DMS79 (cell line): ENCODE data around the gene APOBEC3F.
"Not testable (repeated sequence)": the region's sequence is repeated elsewhere in the genome, so short reads cannot be mapped to it uniquely, and the experiment has no call there.

Source experiments
- DNase-seq: peaks from one replicate; lab custom pipeline; 2025; lab: John Stamatoyannopoulos, UW

Gene APOBEC3F

DNA sequence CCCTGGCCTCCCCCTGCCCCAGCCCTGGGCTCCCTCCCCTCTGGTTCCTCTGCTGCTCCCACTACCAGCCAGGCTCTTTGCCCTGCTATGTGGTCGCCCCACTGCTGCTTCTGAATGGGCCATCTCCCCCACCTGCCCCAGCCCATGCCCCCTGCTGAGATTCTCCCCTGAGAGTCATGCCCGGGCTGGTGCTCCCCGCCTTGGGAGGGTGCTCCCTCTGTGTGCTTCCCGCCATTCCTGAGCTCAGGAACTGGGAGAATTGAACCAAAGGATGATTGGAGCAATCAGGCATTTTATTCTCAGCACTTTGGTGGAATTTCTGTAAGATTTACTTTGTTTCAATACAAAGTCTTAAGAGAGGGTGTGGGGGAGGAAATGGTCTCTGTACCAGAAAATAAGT is 12.9 kb upstream of the APOBEC3F start:
- no peak for DNase-seq

DNA sequence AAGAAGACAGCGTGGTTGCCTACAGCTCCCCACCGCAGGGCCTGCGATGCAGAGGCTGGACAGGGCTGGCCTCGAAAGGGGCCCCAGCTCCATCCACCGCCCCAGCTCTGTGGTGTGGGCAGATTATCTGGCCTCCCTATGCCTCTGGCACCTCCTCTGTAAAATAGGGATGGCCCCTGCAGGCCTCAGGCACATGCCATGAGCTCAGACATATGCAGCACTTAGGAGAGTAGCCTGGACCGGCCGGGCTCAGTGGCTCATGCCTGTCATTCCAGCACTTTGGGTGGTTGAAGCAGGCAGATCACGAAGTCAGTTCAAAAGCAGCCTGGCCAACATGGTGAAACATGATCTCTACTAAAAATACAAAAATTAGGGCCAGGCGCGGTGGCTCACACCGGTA is 12.4 kb upstream of the APOBEC3F start:
- DNase-seq, result no peak

DNA sequence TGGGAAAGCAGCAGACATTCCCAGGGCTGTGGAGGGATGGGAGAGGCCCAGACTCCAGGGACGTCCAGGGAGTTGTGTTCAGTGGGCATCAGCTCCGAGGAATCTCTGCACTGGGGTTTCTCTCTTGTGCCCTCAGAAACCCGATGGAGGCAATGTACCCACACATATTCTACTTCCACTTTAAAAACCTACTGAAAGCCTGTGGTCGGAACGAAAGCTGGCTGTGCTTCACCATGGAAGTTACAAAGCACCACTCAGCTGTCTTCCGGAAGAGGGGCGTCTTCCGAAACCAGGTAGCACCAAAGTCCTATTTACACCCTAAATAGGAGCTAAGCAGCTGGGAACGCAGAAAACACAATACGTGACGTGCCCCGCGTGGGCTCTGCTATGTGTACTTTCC is 11.4 kb upstream of the APOBEC3F start:
- no peak for DNase-seq

DNA sequence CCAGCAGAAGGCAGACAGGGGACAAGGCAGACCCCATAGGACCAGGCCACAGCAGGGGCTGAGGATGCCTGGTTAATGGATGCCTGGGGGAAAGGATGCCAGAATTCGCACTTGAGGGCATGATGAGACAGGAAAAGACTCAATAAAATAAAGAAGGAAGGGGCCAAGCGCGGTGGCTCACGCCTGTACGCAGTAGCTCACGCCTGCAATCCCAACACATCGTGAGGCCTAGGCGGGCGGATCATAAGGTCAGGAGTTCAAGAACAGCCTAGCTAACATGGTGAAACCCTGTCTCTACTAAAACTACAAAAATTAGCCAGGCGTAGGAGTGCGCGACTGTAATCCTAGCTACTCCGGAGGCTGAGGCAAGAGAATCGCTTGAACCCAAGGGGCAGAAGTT is 10.0 kb upstream of the APOBEC3F start:
- DNase-seq, result no peak

DNA sequence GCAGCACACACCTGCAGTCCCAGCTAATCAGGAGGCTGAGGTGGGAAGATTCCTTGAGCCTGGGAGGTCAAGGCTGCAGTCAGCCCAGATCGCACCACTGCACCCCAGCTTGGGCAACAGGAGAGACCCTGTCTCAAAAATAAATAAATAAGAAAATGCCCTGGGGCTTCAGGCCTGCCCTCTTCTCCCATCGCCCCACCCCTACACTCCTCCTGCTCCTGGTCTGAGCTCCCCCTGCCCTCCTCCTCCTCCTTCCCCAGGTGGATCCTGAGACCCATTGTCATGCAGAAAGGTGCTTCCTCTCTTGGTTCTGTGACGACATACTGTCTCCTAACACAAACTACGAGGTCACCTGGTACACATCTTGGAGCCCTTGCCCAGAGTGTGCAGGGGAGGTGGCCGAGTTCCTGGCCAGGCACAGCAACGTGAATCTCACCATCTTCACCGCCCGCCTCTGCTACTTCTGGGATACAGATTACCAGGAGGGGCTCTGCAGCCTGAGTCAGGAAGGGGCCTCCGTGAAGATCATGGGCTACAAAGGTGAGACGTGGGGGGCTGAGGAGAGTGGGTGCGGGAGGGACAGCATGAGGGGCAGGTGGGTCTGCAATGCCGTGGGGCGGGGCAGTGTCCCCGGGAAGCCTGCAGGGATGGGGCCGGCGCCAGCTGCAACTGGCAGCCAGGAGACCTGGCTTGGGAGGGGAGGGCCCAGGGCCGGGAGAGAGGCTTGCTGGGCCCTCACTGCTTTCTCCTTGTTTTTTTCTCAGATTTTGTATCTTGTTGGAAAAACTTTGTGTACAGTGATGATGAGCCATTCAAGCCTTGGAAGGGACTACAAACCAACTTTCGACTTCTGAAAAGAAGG is 9.0 kb upstream of the APOBEC3F start:
- DNase-seq, result not testable (repeated sequence)

DNA sequence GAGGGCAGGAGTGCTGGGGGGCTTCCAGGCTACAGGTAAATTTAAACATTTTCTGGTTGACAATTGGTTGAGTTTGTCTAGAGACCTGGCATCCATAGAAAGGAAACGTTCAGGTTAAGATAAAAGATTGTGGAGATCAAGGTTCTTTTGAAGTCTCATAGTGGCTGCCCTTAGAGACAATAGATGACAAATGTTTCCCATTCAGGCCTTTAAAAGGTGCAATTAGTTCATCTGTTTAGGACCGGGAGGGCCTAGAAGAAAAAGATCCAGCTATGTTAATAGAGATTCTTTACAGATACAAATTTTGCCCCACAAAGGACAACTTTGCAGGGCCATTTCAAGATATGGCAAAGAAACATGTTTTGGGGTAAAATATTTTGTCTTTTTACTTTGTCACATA is 3.6 kb upstream of the APOBEC3F start:
- DNase-seq, result not testable (repeated sequence)

DNA sequence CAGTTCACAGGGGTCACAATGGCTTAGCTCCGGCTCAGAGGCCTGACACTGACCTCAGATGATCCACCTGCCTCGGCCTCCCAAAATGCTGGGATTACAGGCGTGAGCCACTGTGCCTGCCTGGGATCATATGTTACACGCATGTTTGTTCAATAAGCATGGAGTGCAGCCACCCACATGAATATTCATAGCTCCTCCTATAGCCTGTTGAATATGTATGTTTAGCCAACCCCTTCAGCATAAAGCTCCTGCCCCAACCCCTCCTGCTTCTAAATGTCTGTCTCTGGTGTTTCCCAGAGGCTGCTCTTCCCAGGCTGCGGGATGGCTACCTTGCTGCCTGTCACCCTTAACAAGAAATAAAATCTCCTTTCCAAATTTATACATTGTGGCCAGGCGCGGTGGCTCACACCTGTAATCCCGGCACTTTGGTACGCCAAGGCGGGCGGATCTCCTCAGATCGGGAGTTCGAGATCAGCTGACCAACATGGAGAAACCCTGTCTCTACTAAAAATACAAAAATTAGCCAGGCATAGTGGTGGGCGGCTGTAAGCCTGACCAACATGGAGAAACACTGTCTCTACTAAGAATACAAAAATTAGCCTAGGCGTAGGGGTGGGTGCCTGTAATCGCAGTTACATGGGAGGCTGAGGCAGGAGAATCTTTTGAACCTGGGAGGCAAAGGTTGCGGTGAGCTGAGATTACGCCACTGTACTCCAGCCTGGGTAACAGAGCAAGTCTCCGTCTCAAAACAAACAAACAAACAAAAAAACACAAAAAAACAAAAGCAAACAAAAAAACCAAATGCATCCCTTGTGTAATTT is 1.1 kb upstream of the APOBEC3F start:
- no peak for DNase-seq

DNA sequence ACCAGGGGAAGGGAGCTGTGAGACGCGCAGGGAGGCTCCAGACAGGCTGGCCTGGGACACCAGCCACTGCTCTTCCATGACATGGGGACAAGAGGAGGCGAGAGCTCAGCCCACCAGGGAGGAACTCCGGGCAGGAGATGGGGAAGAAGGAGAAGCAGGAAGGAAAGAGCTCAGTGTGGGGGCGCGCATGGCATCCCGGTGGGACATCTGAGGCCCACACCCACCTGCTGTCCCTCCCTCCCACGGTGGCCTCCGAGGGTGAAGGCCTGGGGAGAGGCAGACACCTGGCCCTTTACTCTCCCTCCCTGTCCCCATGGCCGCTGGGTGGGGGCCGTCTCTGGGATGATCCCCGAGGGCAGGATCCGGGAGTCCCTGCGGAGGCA is 518 bp upstream of the APOBEC3F start:
- not testable (repeated sequence) for DNase-seq

DNA sequence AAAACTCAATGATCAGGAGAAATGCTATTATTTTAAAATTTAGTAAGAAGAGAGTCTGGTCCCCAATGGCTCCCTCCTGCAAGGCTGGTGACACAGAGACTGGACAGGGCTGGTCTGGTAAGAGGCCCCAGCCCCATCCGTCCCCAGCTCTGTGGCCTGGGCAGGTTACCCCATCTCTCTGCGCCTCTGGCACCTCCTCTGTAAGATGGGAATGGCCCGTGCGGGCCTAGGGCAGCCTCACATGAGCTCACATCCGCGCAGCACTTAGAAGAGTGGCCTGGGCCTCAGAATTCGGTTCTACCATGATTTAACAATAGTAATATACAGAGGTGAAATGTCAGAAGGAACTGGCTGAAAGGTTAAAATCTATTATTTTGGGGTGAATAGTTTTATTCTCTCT is 1.2 kb downstream of the APOBEC3F start:
- DNase-seq, result no peak

DNA sequence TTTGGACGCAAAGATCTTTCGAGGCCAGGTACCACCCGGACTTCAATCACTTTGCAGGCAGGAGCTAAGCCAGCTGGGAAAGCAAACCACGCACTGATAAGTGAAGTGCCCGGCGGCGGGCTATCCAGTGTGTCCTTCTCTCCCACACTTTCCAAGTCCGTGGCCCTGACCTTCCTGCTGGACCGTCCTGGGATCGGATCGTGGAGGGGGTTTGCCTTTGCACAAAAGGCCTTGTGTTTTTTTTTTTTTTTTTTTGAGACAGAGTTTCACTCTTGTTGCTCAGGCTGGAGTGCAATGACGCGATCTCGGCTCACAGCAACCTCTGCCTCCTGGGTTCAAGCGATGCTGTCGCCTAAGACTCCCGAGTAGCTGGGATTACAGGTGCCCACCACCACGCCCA is 2.4 kb downstream of the APOBEC3F start:
- not testable (repeated sequence) for DNase-seq

DNA sequence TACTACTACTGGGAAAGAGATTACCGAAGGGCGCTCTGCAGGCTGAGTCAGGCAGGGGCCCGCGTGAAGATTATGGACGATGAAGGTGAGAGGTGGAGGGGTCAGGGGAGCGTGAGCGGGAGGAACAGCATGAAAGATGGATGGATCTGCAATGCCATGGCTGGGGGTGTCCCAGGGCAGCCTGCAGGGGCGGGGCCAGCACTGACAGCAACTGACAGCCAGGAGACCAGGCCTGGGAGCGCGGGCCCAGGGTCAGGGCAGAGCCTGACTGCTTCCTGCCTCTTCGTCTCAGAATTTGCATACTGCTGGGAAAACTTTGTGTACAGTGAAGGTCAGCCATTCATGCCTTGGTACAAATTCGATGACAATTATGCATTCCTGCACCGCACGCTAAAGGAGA is 4.5 kb downstream of the APOBEC3F start:
- DNase-seq, result not testable (repeated sequence)

DNA sequence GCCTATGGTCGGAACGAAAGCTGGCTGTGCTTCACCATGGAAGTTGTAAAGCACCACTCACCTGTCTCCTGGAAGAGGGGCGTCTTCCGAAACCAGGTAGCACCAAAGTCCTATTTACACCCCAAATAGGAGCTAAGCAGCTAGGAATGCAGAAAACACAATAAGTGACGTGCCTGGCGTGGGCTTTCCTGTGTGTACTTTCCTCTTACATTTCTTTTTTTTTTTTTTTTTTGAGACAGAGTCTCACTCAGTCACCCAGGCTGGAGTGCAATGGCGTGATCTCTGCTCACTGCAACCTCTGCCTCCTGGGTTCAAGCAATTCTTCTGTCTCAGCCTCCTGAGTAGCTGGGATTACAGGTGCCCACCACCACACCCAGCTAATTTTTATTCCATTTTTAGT is 8.8 kb downstream of the APOBEC3F start:
- DNase-seq, result not testable (repeated sequence)

DNA sequence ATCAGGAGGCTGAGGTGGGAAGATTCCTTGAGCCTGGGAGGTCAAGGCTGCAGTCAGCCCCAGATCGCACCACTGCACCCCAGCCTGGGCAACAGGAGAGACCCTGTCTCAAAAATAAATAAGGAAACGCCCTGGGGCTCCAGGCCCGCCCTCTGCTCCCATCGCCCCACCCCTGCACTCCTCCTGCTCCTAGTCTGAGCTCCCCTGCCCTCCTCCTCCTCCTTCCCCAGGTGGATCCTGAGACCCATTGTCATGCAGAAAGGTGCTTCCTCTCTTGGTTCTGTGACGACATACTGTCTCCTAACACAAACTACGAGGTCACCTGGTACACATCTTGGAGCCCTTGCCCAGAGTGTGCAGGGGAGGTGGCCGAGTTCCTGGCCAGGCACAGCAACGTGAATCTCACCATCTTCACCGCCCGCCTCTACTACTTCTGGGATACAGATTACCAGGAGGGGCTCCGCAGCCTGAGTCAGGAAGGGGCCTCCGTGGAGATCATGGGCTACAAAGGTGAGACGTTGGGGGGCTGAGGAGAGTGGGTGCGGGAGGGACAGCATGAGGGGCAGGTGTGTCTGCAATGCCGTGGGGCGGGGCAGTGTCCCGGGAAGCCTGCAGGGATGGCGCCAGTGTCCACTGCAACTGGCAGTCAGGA is 11.3 kb downstream of the APOBEC3F start:
- DNase-seq, result not testable (repeated sequence)

DNA sequence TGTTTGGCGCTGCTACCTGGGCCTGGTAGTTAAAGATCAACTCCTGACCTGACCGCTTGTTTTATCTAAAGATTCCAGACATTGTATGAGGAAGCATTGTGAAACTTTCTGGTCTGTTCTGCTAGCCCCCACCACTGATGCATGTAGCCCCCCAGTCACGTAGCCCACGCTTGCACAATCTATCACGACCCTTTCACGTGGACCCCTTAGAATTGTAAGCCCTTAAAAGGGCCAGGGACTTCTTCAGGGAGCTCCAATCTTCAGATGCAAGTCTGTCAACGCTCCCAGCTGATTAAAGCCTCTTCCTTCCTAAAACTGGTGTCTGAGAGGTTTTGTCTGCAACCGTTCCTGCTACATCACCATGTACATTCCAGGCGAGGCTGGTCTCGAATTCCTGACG is 15.0 kb downstream of the APOBEC3F start:
- DNase-seq, result no peak

DNA sequence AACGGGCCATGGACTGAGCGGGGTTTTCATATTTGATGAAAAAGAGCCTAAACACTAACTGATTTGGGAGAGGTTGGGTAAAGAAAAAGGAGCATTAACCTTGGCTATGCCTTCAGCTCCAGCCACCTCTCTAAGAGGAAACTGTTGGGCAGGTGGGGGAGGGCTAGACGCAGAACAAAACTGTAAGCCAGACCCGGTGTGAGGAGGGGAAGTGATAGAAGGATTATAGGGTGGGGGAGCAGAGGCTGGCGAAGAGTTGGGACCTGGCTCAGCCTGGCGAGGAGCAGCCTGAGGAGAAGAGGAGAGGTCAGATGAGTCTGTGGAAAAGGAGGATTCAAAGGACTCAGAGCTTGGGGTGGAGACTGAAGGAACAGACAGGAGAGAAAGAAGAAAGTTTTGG is 20.6 kb downstream of the APOBEC3F start:
- not testable (repeated sequence) for DNase-seq

DNA sequence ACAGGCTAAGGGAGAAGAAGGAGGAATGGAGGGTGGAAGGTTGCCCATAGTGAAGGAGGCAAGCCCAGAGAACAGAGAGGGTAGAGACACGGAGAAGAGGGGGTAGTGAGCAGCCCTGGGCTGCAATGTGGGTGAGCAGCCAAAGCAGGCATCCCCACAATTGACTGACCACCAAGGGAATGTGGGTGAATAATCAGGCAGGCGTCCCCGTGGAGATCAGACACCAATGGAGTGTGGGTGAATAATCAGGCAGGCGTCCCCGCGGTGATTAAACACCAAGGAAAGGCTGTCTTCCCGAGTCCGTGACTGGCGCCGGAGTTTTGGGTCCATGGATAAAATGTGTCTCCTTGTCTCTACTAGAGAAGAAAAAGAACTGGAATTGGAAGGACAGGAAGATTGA is 21.3 kb downstream of the APOBEC3F start:
- DNase-seq, result not testable (repeated sequence)

DNA sequence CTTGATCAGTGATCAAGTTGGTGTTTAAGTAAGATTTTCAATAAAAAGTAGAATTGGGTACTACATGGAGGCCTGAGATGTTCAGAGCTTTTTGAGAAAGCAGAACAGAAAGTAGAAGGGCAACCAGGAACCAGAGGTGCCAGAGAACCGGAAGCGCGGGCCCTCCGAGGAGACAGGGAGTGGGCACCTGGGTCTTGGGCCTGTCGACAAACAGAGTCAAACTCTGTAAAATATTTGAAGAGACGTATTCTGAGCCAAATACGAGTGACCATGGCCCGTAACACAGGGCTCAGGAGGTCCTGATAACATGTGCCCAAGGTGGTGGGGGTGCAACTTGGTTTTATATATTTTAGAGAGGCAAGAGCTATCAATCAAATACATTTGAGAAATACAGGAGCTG is 23.2 kb downstream of the APOBEC3F start:
- not testable (repeated sequence) for DNase-seq

DNA sequence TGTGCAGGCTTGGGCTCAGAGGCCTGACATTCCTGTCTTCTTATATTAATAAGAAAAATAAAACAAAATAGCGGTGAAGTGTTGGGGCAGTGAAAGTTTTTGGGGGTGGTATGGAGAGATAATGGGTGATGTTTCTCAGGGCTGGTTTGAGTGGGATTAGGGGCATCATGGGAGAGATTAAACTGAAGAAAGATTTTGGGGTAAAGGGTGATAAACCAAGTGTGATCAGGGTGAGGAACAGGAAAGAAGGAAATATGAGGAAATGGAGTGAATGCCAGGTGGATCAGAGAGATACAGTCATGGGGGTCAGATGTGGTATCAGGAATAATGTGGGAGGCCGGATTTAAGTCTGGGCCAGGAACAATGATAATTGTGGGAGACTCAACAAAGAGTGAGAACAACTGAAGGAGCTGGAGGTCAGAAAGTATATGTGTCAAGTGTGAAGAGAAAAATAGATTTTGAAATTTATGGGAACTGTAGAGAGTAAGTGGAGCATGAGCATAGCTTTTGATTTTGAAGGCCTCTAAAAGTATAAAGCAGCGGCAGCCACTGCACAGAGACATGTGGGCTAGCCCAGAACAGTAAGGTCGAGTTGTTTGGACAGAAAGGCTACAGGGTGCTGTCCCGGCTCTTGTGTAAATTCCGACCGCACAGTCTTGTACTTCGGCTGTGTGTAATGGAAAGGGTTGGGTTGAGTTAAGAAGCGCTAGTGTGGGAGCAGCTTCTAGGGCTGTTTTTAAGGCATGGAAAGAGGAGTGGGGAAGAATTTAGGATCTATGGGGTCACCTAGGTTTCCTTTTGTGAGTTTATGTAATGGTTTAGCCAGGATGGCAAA is 26.0 kb downstream of the APOBEC3F start:
- DNase-seq, result not testable (repeated sequence)

DNA sequence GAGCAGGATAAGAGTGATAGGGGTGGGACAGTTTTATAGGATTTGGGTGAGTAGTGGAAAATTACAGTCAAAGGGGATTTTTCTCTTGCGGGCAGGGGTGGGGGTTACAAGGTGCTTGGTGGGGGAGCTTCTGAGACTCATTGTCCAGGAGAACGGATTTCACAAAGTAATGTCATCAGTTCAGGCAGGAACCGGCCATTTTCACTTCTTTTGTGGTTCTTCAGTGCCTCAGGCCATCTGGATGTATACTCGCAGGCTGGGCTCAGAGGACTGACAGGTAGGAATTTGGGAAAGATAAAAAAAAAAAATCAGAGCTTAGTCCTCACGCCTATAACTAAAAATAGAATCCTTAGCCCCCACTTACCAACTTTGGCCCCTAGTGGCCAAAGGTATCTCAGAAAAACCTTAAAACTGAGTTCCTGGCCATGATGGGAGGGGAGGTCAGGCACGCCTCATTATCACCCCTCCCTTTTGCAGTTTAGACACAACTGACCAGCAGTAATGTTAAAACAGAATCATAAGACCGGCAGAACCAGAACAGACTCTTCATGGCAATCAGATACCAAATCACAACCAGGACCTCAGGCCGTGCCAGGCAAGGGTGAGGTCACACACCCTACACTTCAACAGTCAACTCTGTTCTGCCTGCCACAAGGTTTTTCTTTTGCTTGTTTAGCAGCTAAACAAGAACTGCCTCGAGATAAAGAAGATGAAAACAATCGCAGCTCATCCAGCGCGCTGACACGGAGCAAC is 27.5 kb downstream of the APOBEC3F start:
- no peak for DNase-seq

DNA sequence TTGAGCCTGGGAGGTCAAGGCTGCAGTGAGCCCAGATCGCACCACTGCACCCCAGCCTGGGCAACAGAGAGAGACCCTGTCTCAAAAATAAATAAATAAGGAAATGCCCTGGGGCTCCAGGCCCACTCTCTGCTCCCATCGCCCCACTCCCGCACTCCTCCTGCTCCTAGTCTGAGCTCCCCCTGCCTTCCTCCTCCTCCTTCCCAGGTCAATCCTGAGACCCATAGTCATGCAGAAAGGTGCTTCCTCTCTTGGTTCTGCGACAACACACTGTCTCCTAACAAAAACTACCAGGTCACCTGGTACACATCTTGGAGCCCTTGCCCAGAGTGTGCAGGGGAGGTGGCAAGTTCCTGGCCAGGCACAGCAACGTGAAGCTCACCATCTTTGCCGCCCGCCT is 29.5 kb downstream of the APOBEC3F start:
- no peak for DNase-seq

DNA sequence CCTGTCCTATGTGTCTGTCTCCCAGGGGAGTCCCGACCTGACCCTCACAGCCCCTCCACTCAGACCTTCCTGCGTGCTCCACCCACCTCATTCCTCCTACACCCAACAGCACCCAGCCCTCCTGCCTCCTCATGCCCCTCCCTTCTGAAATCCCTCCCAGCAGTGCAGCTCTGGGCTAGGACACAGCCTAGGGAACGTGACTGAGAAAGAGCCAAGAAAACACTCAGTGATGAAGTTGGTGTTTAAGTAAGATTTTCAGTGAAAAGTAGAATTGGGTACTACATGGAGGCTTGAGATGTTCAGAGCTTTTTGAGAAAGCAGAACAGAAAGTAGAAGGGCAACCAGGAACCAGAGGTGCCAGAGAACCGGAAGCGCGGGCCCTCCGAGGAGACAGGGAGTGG is 31.9 kb downstream of the APOBEC3F start:
- not testable (repeated sequence) for DNase-seq
